Neural progenitor cell (in vitro differentiated cells): ENCODE measurements around the gene NPW. TPM values are rescaled to one million over a fixed set of nuclear protein-coding genes. Genes with fewer than 3 reads are reported as not detected.
A peak's percentile ranks its signal among the peaks of the same experiment; 100 is the strongest.

ENCODE experiments used
- DNase-seq: peaks from one replicate; pipeline ENCODE4 v3.0.0-alpha.2; 2016; ENCODE audit warnings: low spot score
- H2AFZ ChIP-seq: fragments of 200-600 bp; sonication (generic); replicated peaks from 2 replicates; pipeline ENCODE4 v1.6.1; 2016; ENCODE audit warnings: antibody characterized with exemption
- H3F3A ChIP-seq: fragments of 200-600 bp; sonication (generic); 2 replicates; pipeline ENCODE4 v1.6.1; 2016; ENCODE audit warnings: antibody characterized with exemption, low read depth
- H3K27ac ChIP-seq: fragments of 200-600 bp; sonication (generic); 2 replicates; pipeline ENCODE4 v1.5.1; 2016; ENCODE audit warnings: mild to moderate bottlenecking
- H3K27me3 ChIP-seq: fragments of 200-600 bp; sonication (generic); 2 replicates; pipeline ENCODE4 v1.6.1; 2016; ENCODE audit warnings: mild to moderate bottlenecking, moderate library complexity
- H3K36me3 ChIP-seq: fragments of 200-600 bp; sonication (generic); 2 replicates; pipeline ENCODE4 v1.5.1; 2016
- H3K4me1 ChIP-seq: fragments of 200-600 bp; sonication (generic); 2 replicates; pipeline ENCODE4 v1.6.1; 2016; ENCODE audit warnings: mixed run types
- H3K4me2 ChIP-seq: fragments of 200-600 bp; sonication (generic); 2 replicates; pipeline ENCODE4 v1.6.1; 2016
- H3K4me3 ChIP-seq: fragments of 200-600 bp; sonication (generic); 2 replicates; pipeline ENCODE4 v1.5.1; 2016
- H3K79me2 ChIP-seq: fragments of 200-600 bp; sonication (generic); 2 replicates; pipeline ENCODE4 v1.6.1; 2016; ENCODE audit warnings: low read depth
- H3K9ac ChIP-seq: fragments of 200-600 bp; sonication (generic); 2 replicates; pipeline ENCODE4 v1.6.1; 2016
- H3K9me3 ChIP-seq: fragments of 200-600 bp; sonication (generic); 2 replicates; pipeline ENCODE4 v1.5.1; 2016; ENCODE audit warnings: low read depth
- H4K20me1 ChIP-seq: fragments of 200-600 bp; sonication (generic); 2 replicates; pipeline ENCODE4 v1.6.1; 2016; ENCODE audit warnings: low read depth
- H3K27ac Mint-ChIP-seq: 3 replicates; pipeline ENCODE4 v1.8.0; 2021; ENCODE audit warnings: mixed read lengths
- H3K27me3 Mint-ChIP-seq: 2 replicates; pipeline ENCODE4 v1.8.0; 2022; ENCODE audit warnings: low read depth, mild to moderate bottlenecking, inconsistent platforms, moderate library complexity, mixed read lengths; ENCODE audit not compliant: insufficient read depth
- H3K36me3 Mint-ChIP-seq: 3 replicates; pipeline ENCODE4 v1.8.0; 2021; ENCODE audit warnings: mixed read lengths
- H3K4me1 Mint-ChIP-seq: 3 replicates; pipeline ENCODE4 v1.8.0; 2021; ENCODE audit warnings: mixed read lengths
- H3K4me3 Mint-ChIP-seq: 3 replicates; pipeline ENCODE4 v1.8.0; 2021; ENCODE audit warnings: mild to moderate bottlenecking, moderate library complexity, mixed read lengths
- H3K9me3 Mint-ChIP-seq: 3 replicates; pipeline ENCODE4 v1.8.0; 2020; ENCODE audit warnings: mixed read lengths
- EZH2 ChIP-seq: fragments of 200-600 bp; sonication (generic); IDR thresholded peaks from 2 replicates; pipeline ENCODE4 v1.6.1; 2017; ENCODE audit warnings: antibody characterized with exemption, mild to moderate bottlenecking, moderate library complexity
- EZH2phosphoT487 ChIP-seq: fragments of 200-600 bp; sonication (generic); IDR thresholded peaks from 2 replicates; pipeline ENCODE4 v1.6.1; 2017; ENCODE audit warnings: antibody characterized with exemption
- total RNA-seq: library from RNA; depleted of rRNA; stranded (reverse); fragments of >200 nt; gene quantifications from 2 replicates; pipeline ENCODE4 v1.2.3, GENCODE V29; 2015; ENCODE audit warnings: low replicate concordance
- TF ChIP-seq, protein P1 (sequence below): fragments of 200-600 bp; sonication (generic); IDR thresholded peaks from 2 replicates; pipeline ENCODE4 v1.5.1; 2017; ENCODE audit warnings: antibody characterized with exemption, mild to moderate bottlenecking

NPW gene
- total RNA-seq, 1 donor from 2014 or later = not detected

DNA sequence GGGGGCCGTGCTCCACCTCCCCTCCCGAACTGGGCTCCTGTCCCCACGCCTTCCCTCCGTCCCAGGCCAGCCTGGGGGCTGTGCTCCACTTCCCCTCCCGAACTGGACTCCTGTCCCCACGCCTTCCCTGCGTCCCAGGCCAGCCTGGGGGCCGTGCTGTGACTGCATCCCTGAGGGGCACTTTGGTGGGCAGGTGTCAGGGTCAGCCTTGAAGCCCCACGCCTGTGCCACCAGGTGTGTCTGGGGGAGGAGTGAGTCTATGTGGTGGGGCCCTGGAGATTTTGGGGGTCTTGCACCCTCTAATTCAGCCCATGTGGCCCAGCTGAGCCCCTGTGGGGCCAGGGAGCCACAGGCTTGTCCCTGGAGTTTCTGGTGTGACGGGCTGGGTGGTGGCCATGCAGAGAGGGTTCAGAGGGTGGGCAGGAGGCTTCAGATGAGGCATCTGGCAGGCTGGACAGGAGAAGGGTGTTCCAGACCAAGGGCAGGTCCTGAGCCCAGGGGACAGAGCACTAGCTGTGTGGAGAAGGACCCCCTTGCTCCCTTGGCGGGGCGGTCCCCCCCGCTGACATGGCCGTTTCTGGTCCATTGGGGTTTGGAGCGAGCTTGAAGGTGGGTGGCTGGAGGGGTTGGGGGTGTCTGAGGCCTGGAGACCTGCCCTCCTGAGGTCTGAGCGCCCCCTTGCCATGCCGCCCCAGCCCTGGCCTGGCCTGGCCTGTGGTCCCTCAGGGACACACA is 15.3 kb downstream of the NPW start:
- no peak overlapping the region for H3K4me2 ChIP-seq
- peak overlapping the region; percentile 43 for H3K9ac ChIP-seq
- H3K27me3 ChIP-seq = no peaks in the 10 kb centered on the region
- Mint-ChIP-seq H3K9me3 (no peaks in the 10 kb centered on the region), H3K27me3 (peaks cover 2% of the 10 kb centered on the region), H3K4me1 (peaks cover 6% of the 10 kb centered on the region), H3K36me3 (no peaks in the 10 kb centered on the region), H3K27ac (peak overlapping the region; percentile 57), H3K4me3 (peak overlapping the region; percentile 30)
- no peak overlapping the region for H3K4me3 ChIP-seq
- DNase-seq = no peak
- H2AFZ ChIP-seq = no peak overlapping the region
- no peaks in the 10 kb centered on the region for H3K79me2 ChIP-seq
- H3F3A ChIP-seq = no peaks in the 10 kb centered on the region
- H3K27ac ChIP-seq = no peak overlapping the region
- no peaks in the 10 kb centered on the region for H3K9me3 ChIP-seq
- no peaks in the 10 kb centered on the region for H4K20me1 ChIP-seq
- peaks cover 6% of the 10 kb centered on the region for H3K4me1 ChIP-seq
- no peaks in the 10 kb centered on the region for H3K36me3 ChIP-seq
- TF ChIP-seq, protein P1, sequence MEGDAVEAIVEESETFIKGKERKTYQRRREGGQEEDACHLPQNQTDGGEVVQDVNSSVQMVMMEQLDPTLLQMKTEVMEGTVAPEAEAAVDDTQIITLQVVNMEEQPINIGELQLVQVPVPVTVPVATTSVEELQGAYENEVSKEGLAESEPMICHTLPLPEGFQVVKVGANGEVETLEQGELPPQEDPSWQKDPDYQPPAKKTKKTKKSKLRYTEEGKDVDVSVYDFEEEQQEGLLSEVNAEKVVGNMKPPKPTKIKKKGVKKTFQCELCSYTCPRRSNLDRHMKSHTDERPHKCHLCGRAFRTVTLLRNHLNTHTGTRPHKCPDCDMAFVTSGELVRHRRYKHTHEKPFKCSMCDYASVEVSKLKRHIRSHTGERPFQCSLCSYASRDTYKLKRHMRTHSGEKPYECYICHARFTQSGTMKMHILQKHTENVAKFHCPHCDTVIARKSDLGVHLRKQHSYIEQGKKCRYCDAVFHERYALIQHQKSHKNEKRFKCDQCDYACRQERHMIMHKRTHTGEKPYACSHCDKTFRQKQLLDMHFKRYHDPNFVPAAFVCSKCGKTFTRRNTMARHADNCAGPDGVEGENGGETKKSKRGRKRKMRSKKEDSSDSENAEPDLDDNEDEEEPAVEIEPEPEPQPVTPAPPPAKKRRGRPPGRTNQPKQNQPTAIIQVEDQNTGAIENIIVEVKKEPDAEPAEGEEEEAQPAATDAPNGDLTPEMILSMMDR = no peak
- TF ChIP-seq EZH2 = no peak
- no peak for TF ChIP-seq EZH2phosphoT487

DNA sequence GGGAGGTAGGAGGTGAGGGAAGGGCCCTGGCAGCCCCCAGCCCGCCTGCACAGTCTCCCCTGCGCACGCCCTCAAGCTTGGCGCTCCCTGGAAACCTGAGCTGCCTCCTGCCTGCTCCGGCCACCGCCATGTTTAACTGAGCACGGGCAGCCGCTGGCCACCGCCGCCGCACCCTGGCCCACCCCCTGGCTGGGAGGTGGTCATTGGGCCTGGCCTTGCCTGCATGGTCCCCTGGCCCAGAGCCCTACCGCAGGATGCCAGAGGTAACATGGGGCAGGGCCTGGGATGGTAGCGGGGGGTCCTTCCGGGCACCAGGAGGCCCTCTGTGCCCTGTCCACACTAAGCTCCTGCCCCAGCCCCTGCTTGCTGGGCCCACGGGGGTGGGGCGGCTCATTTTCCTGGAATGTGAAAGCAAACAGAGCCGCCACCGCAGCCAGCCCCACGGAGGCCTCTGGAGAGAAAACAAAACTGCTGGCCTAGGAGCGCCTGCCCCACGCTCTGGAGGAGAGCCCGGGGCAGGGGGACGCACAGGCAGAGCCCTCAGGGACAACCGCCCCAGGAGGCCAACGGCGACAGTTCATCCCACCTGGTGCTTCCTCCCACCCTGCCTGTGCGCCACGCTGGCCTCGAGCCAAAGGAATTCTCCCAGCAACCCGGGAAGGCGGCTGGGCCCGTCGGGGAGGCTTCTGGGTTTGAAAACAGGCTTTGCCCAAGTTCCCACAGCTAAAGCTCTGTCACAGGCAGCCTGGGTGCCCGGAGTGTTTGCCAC is 16.0 kb downstream of the NPW start:
- Mint-ChIP-seq H3K36me3 (no peaks in the 10 kb centered on the region), H3K27ac (no peak overlapping the region), H3K9me3 (no peaks in the 10 kb centered on the region), H3K27me3 (peaks cover 2% of the 10 kb centered on the region), H3K4me1 (peaks cover 6% of the 10 kb centered on the region), H3K4me3 (no peak overlapping the region)
- peak overlapping the region; percentile 43 for H3K9ac ChIP-seq
- peaks cover 6% of the 10 kb centered on the region for H3K4me1 ChIP-seq
- no peaks in the 10 kb centered on the region for H3K9me3 ChIP-seq
- H4K20me1 ChIP-seq = no peaks in the 10 kb centered on the region
- H3K4me3 ChIP-seq = no peak overlapping the region
- TF ChIP-seq, protein P1 = no peak
- no peak for TF ChIP-seq EZH2
- no peak for TF ChIP-seq EZH2phosphoT487
- H3K36me3 ChIP-seq = no peaks in the 10 kb centered on the region
- no peaks in the 10 kb centered on the region for H3K27me3 ChIP-seq
- no peaks in the 10 kb centered on the region for H3K79me2 ChIP-seq
- no peak overlapping the region for H2AFZ ChIP-seq
- DNase-seq = peak; percentile 47
- no peak overlapping the region for H3K4me2 ChIP-seq
- peak overlapping the region; percentile 72 for H3K27ac ChIP-seq
- no peaks in the 10 kb centered on the region for H3F3A ChIP-seq

DNA sequence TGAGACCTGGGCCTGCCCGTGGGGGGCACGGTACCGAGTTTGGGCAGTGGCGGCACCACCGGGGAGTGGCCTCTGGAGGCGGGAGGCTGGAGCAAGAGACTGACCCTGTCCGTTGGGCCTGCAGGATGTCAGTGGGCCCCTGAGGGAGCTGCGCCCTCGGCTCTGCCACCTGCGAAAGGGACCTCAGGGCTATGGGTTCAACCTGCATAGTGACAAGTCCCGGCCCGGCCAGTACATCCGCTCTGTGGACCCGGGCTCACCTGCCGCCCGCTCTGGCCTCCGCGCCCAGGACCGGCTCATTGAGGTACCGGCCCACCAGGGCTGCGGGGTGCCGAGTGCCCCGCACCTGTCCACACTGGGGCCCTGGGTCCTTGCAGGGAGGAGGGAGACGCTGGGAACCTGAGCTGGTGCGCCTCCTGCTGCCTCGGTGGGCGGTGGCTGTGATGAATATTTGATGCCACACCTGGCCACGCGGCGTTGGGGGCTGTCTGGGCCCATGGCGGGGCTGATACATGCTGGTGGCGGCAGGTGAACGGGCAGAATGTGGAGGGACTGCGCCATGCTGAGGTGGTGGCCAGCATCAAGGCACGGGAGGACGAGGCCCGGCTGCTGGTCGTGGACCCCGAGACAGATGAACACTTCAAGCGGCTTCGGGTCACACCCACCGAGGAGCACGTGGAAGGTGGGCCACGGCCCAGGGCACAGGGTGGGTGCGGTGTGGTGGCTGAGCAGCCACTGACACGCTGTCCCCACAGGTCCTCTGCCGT is 16.8 kb downstream of the NPW start:
- Mint-ChIP-seq H3K4me1 (peaks cover 6% of the 10 kb centered on the region), H3K4me3 (no peak overlapping the region), H3K27me3 (peaks cover 2% of the 10 kb centered on the region), H3K27ac (no peak overlapping the region), H3K9me3 (no peaks in the 10 kb centered on the region), H3K36me3 (no peaks in the 10 kb centered on the region)
- H3K4me3 ChIP-seq = no peak overlapping the region
- H3K9me3 ChIP-seq = no peaks in the 10 kb centered on the region
- H3F3A ChIP-seq = no peaks in the 10 kb centered on the region
- no peaks in the 10 kb centered on the region for H3K27me3 ChIP-seq
- TF ChIP-seq EZH2phosphoT487 = no peak
- TF ChIP-seq, protein P1 = no peak
- no peak for TF ChIP-seq EZH2
- no peak for DNase-seq
- H3K36me3 ChIP-seq = no peaks in the 10 kb centered on the region
- peak overlapping the region; percentile 72 for H3K27ac ChIP-seq
- peak overlapping the region; percentile 43 for H3K9ac ChIP-seq
- peaks cover 6% of the 10 kb centered on the region for H3K4me1 ChIP-seq
- no peaks in the 10 kb centered on the region for H3K79me2 ChIP-seq
- no peaks in the 10 kb centered on the region for H4K20me1 ChIP-seq
- H2AFZ ChIP-seq = no peak overlapping the region
- no peak overlapping the region for H3K4me2 ChIP-seq
